ENCODE measurements around the gene SLC34A3. TPM values are rescaled to one million over a fixed set of nuclear protein-coding genes. Genes with fewer than 3 reads are reported as not detected.

Gene SLC34A3
- total RNA-seq, 1 donor from 2014 or later: not detected

DNA sequence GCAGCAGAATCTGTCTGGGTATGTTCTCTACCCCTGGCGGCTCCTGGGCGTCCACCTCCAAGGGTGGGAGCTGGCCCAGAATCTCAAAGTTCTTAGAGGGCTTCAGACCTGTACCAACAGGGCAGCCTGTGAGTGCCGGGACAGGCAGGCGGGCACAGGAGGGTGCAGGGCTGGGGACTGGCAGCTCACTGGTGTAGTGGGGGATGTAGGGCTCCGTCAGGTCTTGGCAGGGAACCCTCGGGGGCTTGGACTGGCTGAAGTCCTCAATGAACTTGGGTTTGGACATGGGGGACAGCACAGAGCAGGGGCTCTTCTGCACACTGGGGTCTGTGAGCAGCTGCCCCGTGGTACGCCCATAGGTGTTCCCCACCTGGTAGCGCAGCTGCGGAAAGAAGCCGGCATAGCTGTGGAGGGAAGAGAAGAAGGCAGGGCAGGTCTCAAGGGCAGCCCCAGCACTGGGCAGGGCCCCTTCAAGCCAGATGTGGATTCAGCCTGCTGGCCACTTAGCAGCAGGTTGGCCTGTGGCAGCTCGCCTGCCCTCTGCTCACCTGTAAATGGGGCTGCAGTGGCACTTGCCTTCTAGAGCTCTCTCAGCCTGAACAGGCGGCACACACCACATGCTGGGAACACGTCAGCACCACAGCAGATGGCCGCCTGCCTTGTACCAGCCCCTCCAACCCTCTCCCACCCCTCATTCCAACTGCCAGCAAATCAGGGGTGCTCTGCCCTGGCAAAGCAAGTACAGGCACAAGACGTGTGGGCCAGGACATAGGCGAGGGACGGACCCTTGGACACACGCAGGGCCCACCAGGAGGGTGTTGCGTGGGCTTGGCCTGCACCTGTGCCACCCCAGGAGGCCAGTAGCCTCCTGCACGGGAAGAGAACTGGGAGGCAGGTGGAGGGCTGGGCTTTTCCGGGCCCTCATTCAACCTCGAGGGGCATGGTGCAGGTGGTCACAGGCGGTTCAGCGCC is 15.0 kb downstream of the SLC34A3 start:
- peaks cover 16% of the 10 kb centered on the region for H3K36me3 ChIP-seq (ENCODE audit: control insufficient read depth, insufficient read depth, low read length)
- H3K27me3 ChIP-seq (ENCODE audit: control insufficient read depth, insufficient read depth, low read length): no peaks in the 10 kb centered on the region
- no peak overlapping the region for H3K4me3 ChIP-seq (ENCODE audit: low read depth, low read length)
- FAIRE-seq (no peak), DNase-seq (ENCODE audit: low read depth) (no peak)
- no peak for TF ChIP-seq CTCF (IDR thresholded peaks at IDR 0.05; ENCODE audit: insufficient read depth, low read length, severe bottlenecking)

GRCh38 chr9:137247135-137247915 is 16.6 kb downstream of the SLC34A3 start:
- peaks cover 11% of the 10 kb centered on the region for H3K36me3 ChIP-seq (ENCODE audit: control insufficient read depth, insufficient read depth, low read length)
- no peak for FAIRE-seq
- DNase-seq (ENCODE audit: low read depth): no peak
- H3K4me3 ChIP-seq (ENCODE audit: low read depth, low read length): no peak overlapping the region
- H3K27me3 ChIP-seq (ENCODE audit: control insufficient read depth, insufficient read depth, low read length): no peaks in the 10 kb centered on the region
- no peak for TF ChIP-seq CTCF (IDR thresholded peaks at IDR 0.05; ENCODE audit: insufficient read depth, low read length, severe bottlenecking)

GRCh38 chr9:137247916-137248175 is 17.1 kb downstream of the SLC34A3 start:
- DNase-seq (ENCODE audit: low read depth): no peak
- TF ChIP-seq CTCF (IDR thresholded peaks at IDR 0.05; ENCODE audit: insufficient read depth, low read length, severe bottlenecking): no peak
- H3K36me3 ChIP-seq (ENCODE audit: control insufficient read depth, insufficient read depth, low read length): peaks cover 7% of the 10 kb centered on the region
- no peaks in the 10 kb centered on the region for H3K27me3 ChIP-seq (ENCODE audit: control insufficient read depth, insufficient read depth, low read length)
- FAIRE-seq: no peak
- H3K4me3 ChIP-seq (ENCODE audit: low read depth, low read length): no peak overlapping the region

DNA sequence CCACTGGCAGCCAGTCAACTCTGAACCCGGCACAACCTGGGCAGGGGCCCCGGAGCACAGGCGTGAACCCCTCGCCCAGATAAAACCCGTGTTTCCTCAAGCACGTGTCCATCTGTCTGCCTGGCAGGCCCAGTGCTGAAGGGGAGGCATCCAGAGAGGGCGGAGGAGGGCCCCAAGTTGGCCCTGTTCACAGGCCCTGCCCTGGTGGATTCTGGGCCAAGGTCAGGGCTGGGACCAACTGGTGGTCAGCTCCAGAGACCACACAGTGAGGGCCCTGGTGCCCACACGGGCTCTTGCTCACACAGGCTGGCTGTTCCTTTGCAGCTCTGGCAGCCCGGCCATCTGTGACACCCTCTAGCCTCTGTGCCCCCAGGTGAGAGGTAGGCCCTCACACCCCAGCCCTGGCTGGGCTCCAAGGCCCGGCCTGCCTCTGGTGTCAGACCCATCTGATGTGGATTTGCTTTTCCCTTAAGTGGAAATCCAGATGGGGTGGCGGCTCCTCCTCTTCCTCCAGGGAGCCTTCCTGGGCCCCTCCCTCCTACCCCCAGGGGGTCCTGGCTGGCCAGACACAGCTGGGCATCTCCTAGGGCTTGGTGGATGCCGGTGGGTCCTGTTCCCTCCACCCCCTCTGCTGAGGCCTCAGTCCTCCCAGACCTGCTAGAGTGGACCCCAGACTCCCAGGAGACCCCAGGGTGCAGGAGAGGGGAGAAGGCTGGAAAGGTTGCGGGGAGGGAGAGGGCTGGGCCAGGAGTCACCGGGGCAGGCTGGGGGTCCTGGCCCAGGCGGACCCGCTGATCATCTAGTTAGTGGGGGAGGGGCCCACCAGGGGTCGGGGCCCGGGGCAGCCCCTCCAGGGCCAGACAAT is 19.9 kb downstream of the SLC34A3 start:
- FAIRE-seq: no peak
- no peak for TF ChIP-seq CTCF (IDR thresholded peaks at IDR 0.05; ENCODE audit: insufficient read depth, low read length, severe bottlenecking)
- H3K27me3 ChIP-seq (ENCODE audit: control insufficient read depth, insufficient read depth, low read length): no peaks in the 10 kb centered on the region
- H3K36me3 ChIP-seq (ENCODE audit: control insufficient read depth, insufficient read depth, low read length): no peaks in the 10 kb centered on the region
- no peak for DNase-seq (ENCODE audit: low read depth)
- no peak overlapping the region for H3K4me3 ChIP-seq (ENCODE audit: low read depth, low read length)

DNA sequence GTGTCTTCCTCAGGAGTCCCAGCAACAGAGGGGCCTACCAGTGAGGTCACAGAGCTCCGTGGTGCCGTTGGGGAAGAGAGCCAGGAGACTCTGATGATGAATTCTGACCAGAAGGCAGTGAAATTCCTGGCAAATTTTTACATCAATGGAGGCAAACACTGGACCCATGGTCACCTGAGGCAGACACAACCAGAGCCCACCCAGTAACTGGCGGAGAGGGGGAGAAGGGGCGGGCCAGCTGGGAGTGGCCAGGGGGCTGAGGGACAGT is 20.4 kb downstream of the SLC34A3 start, which contains the start of gene STPG3:
Gene STPG3, plus strand, starts transcription at position 93 of the 268 bp plus-strand sequence. Its CDS starts 1 bp downstream, at position 94.
- FAIRE-seq: no peak
- no peak for TF ChIP-seq CTCF (IDR thresholded peaks at IDR 0.05; ENCODE audit: insufficient read depth, low read length, severe bottlenecking)
- no peaks in the 10 kb centered on the region for H3K27me3 ChIP-seq (ENCODE audit: control insufficient read depth, insufficient read depth, low read length)
- no peaks in the 10 kb centered on the region for H3K36me3 ChIP-seq (ENCODE audit: control insufficient read depth, insufficient read depth, low read length)
- no peak for DNase-seq (ENCODE audit: low read depth)
- no peak within 1 kb of the TSS for H3K4me3 ChIP-seq (ENCODE audit: low read depth, low read length)
